Panc1 (cell line): ENCODE data around the gene SEC31A. TPM values are rescaled to one million over a fixed set of nuclear protein-coding genes. Genes with fewer than 3 reads are reported as not detected.

ENCODE experiments used
- ATAC-seq: fragments of 200-7000 bp; cut with Tn5 transposase; 2 replicates; pipeline ENCODE4 v1.9.1; 2020; ENCODE audit warnings: mild to moderate bottlenecking, moderate library complexity
- BruUV-seq: library from RNA; stranded (reverse); fragments of 400-500 nt; replicated peaks from 2 replicates; lab custom pipeline; 2021; lab: Mats Ljungman, UMichigan
- CTCF ChIA-PET: fragments of 300-600 bp; sonication (Branson Sonifier 250); formaldehyde crosslinking; loops from one replicate; lab custom pipeline; 2022; ENCODE audit warnings: antibody characterized with exemption; lab: Charles Lee
- POLR2A ChIA-PET: fragments of 300-600 bp; sonication (Branson Sonifier 250); formaldehyde crosslinking; loops from one replicate; lab custom pipeline; 2022; ENCODE audit warnings: antibody characterized with exemption; lab: Charles Lee
- DNase-seq: peaks from one replicate; pipeline ENCODE4 v3.0.0-alpha.2; 2010; ENCODE audit warnings: low read depth, low spot score
- H3K27ac ChIP-seq: 2 replicates; pipeline ENCODE4 v1.5.1; 2011; ENCODE audit warnings: mild to moderate bottlenecking, low read length, inconsistent platforms
- H3K27me3 ChIP-seq: fragments of 200-500 bp; sonication (Bioruptor generic); 2 replicates; pipeline ENCODE4 v1.6.0; 2014; ENCODE audit warnings: low read length, inconsistent platforms; ENCODE audit not compliant: control insufficient read depth, insufficient read depth
- H3K36me3 ChIP-seq: fragments of 200-500 bp; sonication (Bioruptor generic); 2 replicates; pipeline ENCODE4 v1.5.1; 2014; ENCODE audit warnings: inconsistent platforms, mild to moderate bottlenecking, low read length, moderate library complexity; ENCODE audit not compliant: control insufficient read depth, insufficient read depth
- H3K4me1 ChIP-seq: 2 replicates; pipeline ENCODE4 v1.5.1; 2011; ENCODE audit warnings: inconsistent platforms, mild to moderate bottlenecking, low read length, moderate library complexity; ENCODE audit not compliant: control insufficient read depth, insufficient read depth
- H3K4me3 ChIP-seq, 2 experiments: 2 replicates each; pipeline ENCODE4 v1.5.1; 2011 to 2012; ENCODE audit warnings: low read depth in 2 of 2, low read length in 2 of 2, mild to moderate bottlenecking in 2 of 2, inconsistent platforms in 1 of 2, moderate library complexity in 1 of 2
- H3K9me3 ChIP-seq: fragments of 200-500 bp; sonication (Bioruptor generic); 2 replicates; pipeline ENCODE4 v1.5.1; 2014; ENCODE audit warnings: low read depth, mild to moderate bottlenecking, inconsistent platforms, low read length, moderate library complexity; ENCODE audit not compliant: control insufficient read depth, insufficient read depth
- POLR2AphosphoS5 ChIP-seq: IDR thresholded peaks from 2 replicates; pipeline ENCODE4 v1.6.1; 2012; ENCODE audit warnings: mild to moderate bottlenecking, low read depth, low read length, moderate library complexity
- SIN3A ChIP-seq: IDR thresholded peaks from 2 replicates; pipeline ENCODE4 v1.6.1; 2012; ENCODE audit warnings: low read depth, mild to moderate bottlenecking, low read length, moderate library complexity, borderline replicate concordance; ENCODE audit not compliant: insufficient read depth
- TCF7L2 ChIP-seq: IDR thresholded peaks from 2 replicates; pipeline ENCODE4 v1.6.1; 2011; ENCODE audit warnings: mild to moderate bottlenecking, low read depth, low read length, inconsistent platforms
- in situ Hi-C: cut with HindIII; loops from 2 replicates; pipeline ENCODE4 v1.10.0; 2016; ENCODE audit warnings: low sequenced_read_pairs, low pct_unique_long_range_greater_than_20kb
- intact Hi-C: fragments of 100-400 bp; cut with micrococcal nuclease; formaldehyde crosslinking; loops from one replicate; pipeline ENCODE4 v1.10.0; 2022; ENCODE audit not compliant: unreplicated experiment
- total RNA-seq: library from RNA; stranded (reverse); gene quantifications from one replicate; pipeline ENCODE4 v1.2.1, GENCODE V29; 2021; ENCODE audit not compliant: unreplicated experiment
- TF ChIP-seq, protein P1 (sequence below), 2 experiments: IDR thresholded peaks; 2 replicates each; pipeline ENCODE4 v1.6.1; 2011 to 2012; ENCODE audit warnings: low read depth in 2 of 2, control low read depth in 1 of 2, low read length in 1 of 2, mild to moderate bottlenecking in 1 of 2, moderate library complexity in 1 of 2; ENCODE audit not compliant: insufficient read depth in 1 of 2
- TF ChIP-seq, protein P2 (sequence below): fragments of 450-650 bp; IDR thresholded peaks from 2 replicates; pipeline ENCODE4 v1.5.1; 2017; ENCODE audit warnings: mild to moderate bottlenecking

The SEC31A gene
- total RNA-seq, 1 experiment from 2014 or later, result 107 TPM

DNA sequence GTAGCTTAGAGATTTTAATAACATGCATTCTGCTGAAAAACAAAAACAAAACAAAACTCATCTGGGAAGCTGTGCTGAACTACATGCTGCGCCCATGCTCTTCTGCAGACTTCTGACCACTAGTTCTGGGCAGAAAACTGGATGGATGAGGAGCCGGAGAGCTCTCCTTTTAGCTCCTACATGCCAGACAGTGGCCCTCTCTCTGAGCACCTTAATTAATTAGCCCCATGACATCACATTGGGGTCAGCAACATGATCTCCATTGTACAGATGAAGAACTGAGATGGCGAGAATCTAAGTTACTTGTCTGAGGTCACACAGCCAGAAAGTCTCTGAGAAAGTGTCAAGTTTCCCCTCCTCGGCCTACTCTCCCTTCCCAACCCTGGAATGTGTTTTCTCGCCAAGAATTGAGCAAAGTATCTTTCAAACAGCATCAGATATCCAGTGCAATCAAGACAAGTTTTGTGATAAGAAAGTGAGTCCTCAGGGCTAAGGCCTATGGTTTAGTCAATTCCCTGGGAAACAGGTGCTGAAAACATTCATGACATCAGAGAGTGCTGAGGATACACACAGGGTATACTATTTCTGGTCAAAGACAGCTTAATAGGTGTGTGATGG is 113.9 kb downstream of the SEC31A start:
- Histone ChIP-seq H3K27ac (no peak overlapping the region), H3K4me1 (no peaks in the 10 kb centered on the region), H3K9me3 (no peaks in the 10 kb centered on the region), H3K27me3 (no peaks in the 10 kb centered on the region), H3K4me3 (no peak overlapping the region), H3K36me3 (no peaks in the 10 kb centered on the region)
- in situ Hi-C loops, result no loop called here
- BruUV-seq, result no TSS peak
- ChIA-PET CTCF (no interaction called here), POLR2A (no interaction called here)
- intact Hi-C loops, result no loop called here
- TF ChIP-seq SIN3A (no peak), TCF7L2 (no peak), POLR2AphosphoS5 (no peak)
- TF ChIP-seq, protein P1, sequence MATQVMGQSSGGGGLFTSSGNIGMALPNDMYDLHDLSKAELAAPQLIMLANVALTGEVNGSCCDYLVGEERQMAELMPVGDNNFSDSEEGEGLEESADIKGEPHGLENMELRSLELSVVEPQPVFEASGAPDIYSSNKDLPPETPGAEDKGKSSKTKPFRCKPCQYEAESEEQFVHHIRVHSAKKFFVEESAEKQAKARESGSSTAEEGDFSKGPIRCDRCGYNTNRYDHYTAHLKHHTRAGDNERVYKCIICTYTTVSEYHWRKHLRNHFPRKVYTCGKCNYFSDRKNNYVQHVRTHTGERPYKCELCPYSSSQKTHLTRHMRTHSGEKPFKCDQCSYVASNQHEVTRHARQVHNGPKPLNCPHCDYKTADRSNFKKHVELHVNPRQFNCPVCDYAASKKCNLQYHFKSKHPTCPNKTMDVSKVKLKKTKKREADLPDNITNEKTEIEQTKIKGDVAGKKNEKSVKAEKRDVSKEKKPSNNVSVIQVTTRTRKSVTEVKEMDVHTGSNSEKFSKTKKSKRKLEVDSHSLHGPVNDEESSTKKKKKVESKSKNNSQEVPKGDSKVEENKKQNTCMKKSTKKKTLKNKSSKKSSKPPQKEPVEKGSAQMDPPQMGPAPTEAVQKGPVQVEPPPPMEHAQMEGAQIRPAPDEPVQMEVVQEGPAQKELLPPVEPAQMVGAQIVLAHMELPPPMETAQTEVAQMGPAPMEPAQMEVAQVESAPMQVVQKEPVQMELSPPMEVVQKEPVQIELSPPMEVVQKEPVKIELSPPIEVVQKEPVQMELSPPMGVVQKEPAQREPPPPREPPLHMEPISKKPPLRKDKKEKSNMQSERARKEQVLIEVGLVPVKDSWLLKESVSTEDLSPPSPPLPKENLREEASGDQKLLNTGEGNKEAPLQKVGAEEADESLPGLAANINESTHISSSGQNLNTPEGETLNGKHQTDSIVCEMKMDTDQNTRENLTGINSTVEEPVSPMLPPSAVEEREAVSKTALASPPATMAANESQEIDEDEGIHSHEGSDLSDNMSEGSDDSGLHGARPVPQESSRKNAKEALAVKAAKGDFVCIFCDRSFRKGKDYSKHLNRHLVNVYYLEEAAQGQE (IDR thresholded peaks at IDR 0.05; ENCODE audit: insufficient read depth in 1 of 2, low read depth in 2 of 2, low read length in 1 of 2), result no peak
- TF ChIP-seq, protein P2, sequence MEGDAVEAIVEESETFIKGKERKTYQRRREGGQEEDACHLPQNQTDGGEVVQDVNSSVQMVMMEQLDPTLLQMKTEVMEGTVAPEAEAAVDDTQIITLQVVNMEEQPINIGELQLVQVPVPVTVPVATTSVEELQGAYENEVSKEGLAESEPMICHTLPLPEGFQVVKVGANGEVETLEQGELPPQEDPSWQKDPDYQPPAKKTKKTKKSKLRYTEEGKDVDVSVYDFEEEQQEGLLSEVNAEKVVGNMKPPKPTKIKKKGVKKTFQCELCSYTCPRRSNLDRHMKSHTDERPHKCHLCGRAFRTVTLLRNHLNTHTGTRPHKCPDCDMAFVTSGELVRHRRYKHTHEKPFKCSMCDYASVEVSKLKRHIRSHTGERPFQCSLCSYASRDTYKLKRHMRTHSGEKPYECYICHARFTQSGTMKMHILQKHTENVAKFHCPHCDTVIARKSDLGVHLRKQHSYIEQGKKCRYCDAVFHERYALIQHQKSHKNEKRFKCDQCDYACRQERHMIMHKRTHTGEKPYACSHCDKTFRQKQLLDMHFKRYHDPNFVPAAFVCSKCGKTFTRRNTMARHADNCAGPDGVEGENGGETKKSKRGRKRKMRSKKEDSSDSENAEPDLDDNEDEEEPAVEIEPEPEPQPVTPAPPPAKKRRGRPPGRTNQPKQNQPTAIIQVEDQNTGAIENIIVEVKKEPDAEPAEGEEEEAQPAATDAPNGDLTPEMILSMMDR, result no peak
- DNase-seq (no peak), ATAC-seq (no peak)

DNA sequence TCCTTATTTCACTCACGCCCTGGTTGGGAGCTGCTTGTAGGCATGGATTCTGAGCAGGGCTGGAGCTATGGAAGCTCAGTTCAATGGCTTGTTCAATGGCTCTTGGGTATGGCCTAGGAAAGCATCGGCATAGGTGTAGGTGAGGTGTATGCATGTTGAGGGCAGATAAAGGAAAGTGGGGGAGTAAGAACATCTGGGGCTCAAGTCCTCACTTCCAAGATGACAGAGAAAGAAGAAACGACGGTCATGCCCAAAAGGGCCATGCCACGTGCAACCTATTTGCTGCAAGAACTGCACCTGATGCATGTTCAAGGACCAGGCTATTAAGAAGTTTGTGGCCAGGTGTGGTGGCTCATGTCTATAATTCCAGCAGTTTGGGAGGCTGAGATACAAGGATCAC is 115.7 kb downstream of the SEC31A start:
- H3K27me3 ChIP-seq, result no peaks in the 10 kb centered on the region
- in situ Hi-C loops (no loop called here), intact Hi-C loops (no loop called here)
- H3K4me1 ChIP-seq, result no peaks in the 10 kb centered on the region
- CTCF ChIA-PET, result interaction anchor here (0.9 kb wide), 1 partner anchor 25 kb away, joined by 3 read pairs; no protein-coding TSS in a partner anchor
- DNase-seq (no peak), ATAC-seq (no peak)
- H3K36me3 ChIP-seq, result no peaks in the 10 kb centered on the region
- no peaks in the 10 kb centered on the region for H3K9me3 ChIP-seq
- TF ChIP-seq POLR2AphosphoS5 (no peak), SIN3A (no peak), TCF7L2 (no peak)
- TF ChIP-seq, protein P1 (IDR thresholded peaks at IDR 0.05; ENCODE audit: insufficient read depth in 1 of 2, low read depth in 2 of 2, low read length in 1 of 2), result no peak
- TF ChIP-seq, protein P2, result no peak
- BruUV-seq, result no TSS peak
- H3K4me3 ChIP-seq, result no peak overlapping the region
- H3K27ac ChIP-seq, result no peak overlapping the region
- POLR2A ChIA-PET, result no interaction called here
